GM10266 (cell line): Measurements from ENCODE around the gene UNC5CL.
"Not testable (repeated sequence)": the region's sequence is repeated elsewhere in the genome, so short reads cannot be mapped to it uniquely, and the experiment has no call there.

Experiments
- DNase-seq: peaks from one replicate; pipeline ENCODE4 v3.0.0; 2012; ENCODE audit errors: extremely low spot score
- CTCF ChIP-seq: IDR thresholded peaks from 2 replicates; pipeline ENCODE4 v1.5.1; 2012; ENCODE audit warnings: mild to moderate bottlenecking, low read depth; ENCODE audit not compliant: control insufficient read depth, insufficient read depth; ENCODE audit errors: missing control alignments

The UNC5CL gene

DNA sequence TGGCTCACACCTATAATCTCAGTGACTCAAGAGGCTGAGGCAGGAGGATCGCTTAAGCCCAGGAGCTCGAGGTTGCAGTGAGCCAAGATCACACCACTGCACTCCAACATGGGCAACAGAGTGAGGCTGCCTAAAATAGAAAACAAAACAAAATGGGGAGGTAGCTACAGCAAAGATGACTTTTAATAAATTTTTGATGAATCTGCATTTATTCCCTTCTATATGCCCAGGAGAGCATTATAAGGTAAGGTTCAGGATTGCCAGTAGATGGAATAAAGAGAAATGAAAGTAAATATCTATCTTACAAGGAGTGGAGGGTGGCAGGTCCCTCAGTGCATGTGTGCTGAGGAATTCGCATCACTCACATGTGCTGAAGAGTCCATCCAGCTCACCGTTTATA, 24.2 kb downstream of the UNC5CL start:
- DNase-seq, result no peak
- no peak for TF ChIP-seq CTCF

DNA sequence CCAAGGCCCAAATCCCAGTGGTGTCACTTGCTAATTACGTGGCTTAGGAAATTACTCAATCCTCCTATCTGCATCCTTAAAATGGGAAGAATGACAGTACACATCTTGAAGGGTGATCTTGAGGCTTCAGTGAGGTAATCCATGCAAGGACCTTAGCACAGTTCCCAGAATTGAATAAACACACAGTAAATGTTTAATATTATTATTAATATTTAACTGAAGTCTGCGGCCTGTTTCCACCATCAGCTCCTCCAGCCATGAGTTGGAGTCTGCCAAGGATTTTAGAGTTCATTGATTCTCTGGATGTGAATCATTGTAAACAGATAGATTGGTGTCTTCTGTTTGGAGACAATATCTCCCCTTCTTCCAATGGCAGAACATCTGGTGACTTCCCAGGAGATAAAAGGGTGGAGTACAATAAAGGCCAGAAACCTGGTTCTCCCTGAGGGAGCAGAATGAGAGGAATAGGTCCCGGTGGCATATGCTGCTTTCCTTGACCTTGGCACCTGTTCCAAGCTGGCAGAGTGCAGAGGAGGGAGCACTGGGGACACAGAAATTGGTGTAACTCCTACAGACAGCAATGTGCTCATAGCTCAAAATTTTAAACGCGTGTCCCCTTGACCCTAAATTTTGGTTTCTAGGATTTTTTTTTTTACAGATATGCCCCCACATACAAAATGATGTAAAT, 25.4 kb downstream of the UNC5CL start:
- no peak for TF ChIP-seq CTCF
- DNase-seq, result no peak

DNA sequence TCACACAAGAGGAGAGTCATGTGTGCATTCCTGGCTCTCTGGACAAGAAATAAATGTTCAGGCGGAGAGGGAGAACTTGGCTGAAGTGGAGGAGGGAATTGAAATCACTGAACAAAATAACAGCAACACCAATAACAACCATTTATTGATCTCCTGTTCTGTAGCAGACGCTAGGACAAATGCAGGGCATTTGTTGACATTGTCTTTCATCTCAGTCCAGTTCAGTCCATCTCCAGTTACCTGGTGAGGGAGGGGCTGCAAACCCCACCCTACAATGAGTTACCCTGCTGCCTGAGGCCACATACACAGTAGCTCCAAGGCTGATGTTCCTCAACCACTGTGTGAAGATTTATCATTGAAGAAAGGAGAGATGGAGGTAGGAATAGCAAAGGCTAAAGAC, 27.3 kb downstream of the UNC5CL start:
- no peak for TF ChIP-seq CTCF
- DNase-seq, result no peak

DNA sequence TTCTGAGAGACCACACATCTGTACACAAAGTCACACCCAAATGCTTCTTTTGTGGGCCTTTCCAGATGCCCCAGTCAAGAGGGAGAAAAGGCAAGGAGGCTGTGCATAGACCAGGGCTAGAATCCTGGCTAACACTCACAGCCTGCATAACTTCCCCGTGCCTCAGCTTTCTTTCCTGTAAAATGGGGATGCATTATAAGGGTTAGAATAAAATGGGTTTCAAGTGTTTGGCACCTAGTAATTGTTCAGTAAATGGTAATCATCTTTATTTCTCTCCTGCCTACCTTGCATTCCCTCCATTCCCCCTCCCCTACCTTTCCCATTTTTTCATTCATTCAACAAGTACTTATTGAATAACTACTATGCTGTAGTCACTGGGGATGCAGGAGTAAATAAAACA, 29.4 kb downstream of the UNC5CL start:
- no peak for TF ChIP-seq CTCF
- no peak for DNase-seq

DNA sequence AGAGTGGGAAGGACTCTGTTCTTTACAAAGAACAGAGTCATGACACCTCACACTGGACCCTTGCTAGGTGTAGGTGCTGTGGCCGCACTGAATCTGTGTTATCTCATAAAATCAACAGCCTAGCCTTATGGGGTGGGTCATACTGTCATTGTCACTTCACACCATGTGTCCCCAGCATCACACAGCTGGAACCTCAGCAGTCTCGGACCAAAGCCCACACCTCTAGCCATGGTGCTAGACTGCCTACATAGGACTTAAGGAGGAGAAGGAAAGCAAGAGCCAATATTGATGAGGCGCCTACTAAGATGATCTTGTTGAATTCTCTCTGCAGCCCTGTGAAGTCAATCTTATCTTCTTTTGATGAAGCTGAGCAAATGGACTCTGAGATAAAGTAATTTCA, 31.0 kb downstream of the UNC5CL start:
- TF ChIP-seq CTCF, result no peak
- no peak for DNase-seq

GRCh38 chr6:41006980-41007379, 32.0 kb downstream of the UNC5CL start:
- DNase-seq, result not testable (repeated sequence)

DNA sequence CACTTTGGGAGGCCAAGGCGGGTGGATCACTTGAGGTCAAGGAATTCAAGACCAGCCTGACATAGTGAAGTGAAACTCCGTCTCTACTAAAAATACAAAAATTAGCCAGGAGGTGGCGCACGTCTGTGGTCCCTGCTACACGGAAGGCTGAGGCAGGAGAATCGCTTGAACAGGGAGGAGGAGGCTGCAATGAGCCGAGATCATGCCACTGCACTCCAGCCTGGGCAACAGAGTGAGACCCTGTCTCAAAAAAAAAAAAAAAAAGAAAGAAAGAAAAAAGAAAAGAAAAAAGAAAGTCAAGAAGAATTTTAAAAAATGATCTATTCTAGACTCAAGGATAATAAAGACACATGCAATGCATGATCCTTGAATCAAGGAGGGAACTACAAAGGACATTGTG, 32.8 kb downstream of the UNC5CL start:
- peak; percentile 68 for TF ChIP-seq CTCF
- DNase-seq, result not testable (repeated sequence)

- no peak for DNase-seq
- TF ChIP-seq CTCF, result no peak
Measured at GRCh38 chr6:41002168-41002567, 36.9 kb downstream of the UNC5CL start.
